Activated CD4-positive, CD25-positive, alpha-beta regulatory T cell (primary cell): ENCODE data around the gene VN1R5.

Source experiments
- DNase-seq, 4 experiments: peaks; one replicate each; lab custom pipeline; 2025; lab: John Stamatoyannopoulos, UW

Gene VN1R5

GRCh38 chr1:247300491-247301175, 44.8 kb downstream of the VN1R5 start:
- DNase-seq = no peak

GRCh38 chr1:247301176-247301540, 45.3 kb downstream of the VN1R5 start:
- DNase-seq = no peak

- no peak for DNase-seq
These were observed 47.3 kb downstream of the VN1R5 start for GRCh38 chr1:247303216-247303615.

DNA sequence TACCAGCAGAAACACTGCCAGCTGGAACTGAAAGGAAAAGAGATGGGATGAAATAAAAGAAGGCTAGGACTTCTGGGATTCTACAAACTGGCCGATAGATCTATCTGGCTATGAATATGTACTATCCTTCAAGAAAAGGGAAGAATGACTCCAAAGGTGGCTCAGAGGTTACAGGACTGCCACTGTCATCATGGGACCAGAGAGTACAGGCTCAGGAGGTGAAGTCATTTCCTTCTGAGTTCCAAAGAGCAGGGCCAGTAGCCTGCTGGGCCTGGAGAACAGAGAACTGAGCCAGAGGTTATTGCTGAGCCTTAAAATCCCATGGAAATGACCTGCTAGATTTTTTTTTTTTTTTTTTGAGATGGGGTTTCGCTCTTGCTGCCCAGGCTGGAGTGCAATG, 48.2 kb downstream of the VN1R5 start:
- DNase-seq = no peak
